Measurements from ENCODE around the gene TUBGCP3. TPM values are rescaled to one million over a fixed set of nuclear protein-coding genes. Genes with fewer than 3 reads are reported as not detected.

Gene TUBGCP3
- total and polyA plus RNA-seq, 5 donors: 9.4 to 21.9 (median 18.6) TPM

- 86% methylated on average over 14 of the region's 14 CpGs for WGBS
- H3K9me3 ChIP-seq (ENCODE audit: control insufficient read depth, low read length): no peaks in the 10 kb centered on the region
- H3K27ac ChIP-seq (ENCODE audit: low read length): no peak overlapping the region
- ATAC-seq (no peak), DNase-seq (no peak)
- H3K4me3 ChIP-seq (ENCODE audit: low read length): no peak overlapping the region
- intact Hi-C loops (cut with DNase I): no loop called here
- no peaks in the 10 kb centered on the region for H3K4me1 ChIP-seq (ENCODE audit: control insufficient read depth, insufficient read depth, low read length)
- H3K27me3 ChIP-seq (ENCODE audit: control insufficient read depth, insufficient read depth): no peaks in the 10 kb centered on the region
Observed at GRCh38 chr13:112469071-112469745, 118.7 kb downstream of the TUBGCP3 start.

- Histone ChIP-seq H3K4me3 (ENCODE audit: low read length) (no peak overlapping the region), H3K9me3 (ENCODE audit: control insufficient read depth, low read length) (no peaks in the 10 kb centered on the region), H3K27ac (ENCODE audit: low read length) (no peak overlapping the region), H3K27me3 (ENCODE audit: control insufficient read depth, insufficient read depth) (no peaks in the 10 kb centered on the region), H3K4me1 (ENCODE audit: control insufficient read depth, insufficient read depth, low read length) (no peaks in the 10 kb centered on the region)
- WGBS: 90% methylated on average over 10 of the region's 10 CpGs
- intact Hi-C loops (cut with DNase I): no loop called here
- no peak for DNase-seq
- ATAC-seq: no peak
Observed at GRCh38 chr13:112468069-112468468, 119.9 kb downstream of the TUBGCP3 start.

GRCh38 chr13:112467236-112467635 lies 120.7 kb downstream of the TUBGCP3 start:
- 82% methylated on average over 19 of the region's 19 CpGs for WGBS
- H3K4me1 ChIP-seq (ENCODE audit: control insufficient read depth, insufficient read depth, low read length): no peaks in the 10 kb centered on the region
- H3K27me3 ChIP-seq (ENCODE audit: control insufficient read depth, insufficient read depth): no peaks in the 10 kb centered on the region
- H3K27ac ChIP-seq (ENCODE audit: low read length): no peak overlapping the region
- no peak overlapping the region for H3K4me3 ChIP-seq (ENCODE audit: low read length)
- no peaks in the 10 kb centered on the region for H3K9me3 ChIP-seq (ENCODE audit: control insufficient read depth, low read length)
- DNase-seq: no peak
- intact Hi-C loops (cut with DNase I): no loop called here
- ATAC-seq: no peak

- H3K27ac ChIP-seq (ENCODE audit: low read length): no peak overlapping the region
- no peak overlapping the region for H3K4me3 ChIP-seq (ENCODE audit: low read length)
- WGBS: 83% methylated on average over 40 of the region's 40 CpGs
- DNase-seq: no peak
- H3K4me1 ChIP-seq (ENCODE audit: control insufficient read depth, insufficient read depth, low read length): no peaks in the 10 kb centered on the region
- intact Hi-C loops (cut with DNase I): no loop called here
- no peaks in the 10 kb centered on the region for H3K27me3 ChIP-seq (ENCODE audit: control insufficient read depth, insufficient read depth)
- H3K9me3 ChIP-seq (ENCODE audit: control insufficient read depth, low read length): no peaks in the 10 kb centered on the region
- no peak for ATAC-seq
Observed at GRCh38 chr13:112466132-112467058, 121.6 kb downstream of the TUBGCP3 start.

GRCh38 chr13:112465251-112466131 lies 122.5 kb downstream of the TUBGCP3 start:
- WGBS: 80% methylated on average over 35 of the region's 35 CpGs
- H3K27ac ChIP-seq (ENCODE audit: low read length): no peak overlapping the region
- H3K27me3 ChIP-seq (ENCODE audit: control insufficient read depth, insufficient read depth): no peaks in the 10 kb centered on the region
- H3K4me3 ChIP-seq (ENCODE audit: low read length): no peak overlapping the region
- no peak for DNase-seq
- no peaks in the 10 kb centered on the region for H3K4me1 ChIP-seq (ENCODE audit: control insufficient read depth, insufficient read depth, low read length)
- H3K9me3 ChIP-seq (ENCODE audit: control insufficient read depth, low read length): no peaks in the 10 kb centered on the region
- no peak for ATAC-seq
- intact Hi-C loops (cut with DNase I): no loop called here

- DNase-seq (no peak), ATAC-seq (no peak)
- H3K4me3 ChIP-seq (ENCODE audit: low read length): no peak overlapping the region
- H3K9me3 ChIP-seq (ENCODE audit: control insufficient read depth, low read length): no peaks in the 10 kb centered on the region
- intact Hi-C loops (cut with DNase I): no loop called here
- no peak overlapping the region for H3K27ac ChIP-seq (ENCODE audit: low read length)
- no peaks in the 10 kb centered on the region for H3K4me1 ChIP-seq (ENCODE audit: control insufficient read depth, insufficient read depth, low read length)
- WGBS: 90% methylated on average over 14 of the region's 14 CpGs
- no peaks in the 10 kb centered on the region for H3K27me3 ChIP-seq (ENCODE audit: control insufficient read depth, insufficient read depth)
Observed at GRCh38 chr13:112464720-112465119, 123.2 kb downstream of the TUBGCP3 start.

- DNase-seq (no peak), ATAC-seq (no peak)
- Histone ChIP-seq H3K4me1 (ENCODE audit: control insufficient read depth, insufficient read depth, low read length) (no peaks in the 10 kb centered on the region), H3K4me3 (ENCODE audit: low read length) (no peak overlapping the region), H3K27ac (ENCODE audit: low read length) (no peak overlapping the region), H3K9me3 (ENCODE audit: control insufficient read depth, low read length) (no peaks in the 10 kb centered on the region), H3K27me3 (ENCODE audit: control insufficient read depth, insufficient read depth) (no peaks in the 10 kb centered on the region)
- WGBS: 90% methylated on average over 5 of the region's 5 CpGs
- intact Hi-C loops (cut with DNase I): no loop called here
Observed at GRCh38 chr13:112462408-112462807, 125.5 kb downstream of the TUBGCP3 start.

- Histone ChIP-seq H3K4me3 (ENCODE audit: low read length) (no peak overlapping the region), H3K9me3 (ENCODE audit: control insufficient read depth, low read length) (no peaks in the 10 kb centered on the region), H3K27ac (ENCODE audit: low read length) (no peak overlapping the region), H3K4me1 (ENCODE audit: control insufficient read depth, insufficient read depth, low read length) (no peaks in the 10 kb centered on the region), H3K27me3 (ENCODE audit: control insufficient read depth, insufficient read depth) (no peaks in the 10 kb centered on the region)
- ATAC-seq: no peak
- DNase-seq: peak in 1 of 3 donors; percentile 27
- intact Hi-C loops (cut with DNase I): no loop called here
- 86% methylated on average over 13 of the region's 13 CpGs for WGBS
Observed at GRCh38 chr13:112457485-112457884, 130.5 kb downstream of the TUBGCP3 start.

- Histone ChIP-seq H3K27ac (ENCODE audit: low read length) (no peak overlapping the region), H3K4me3 (ENCODE audit: low read length) (no peak overlapping the region), H3K27me3 (ENCODE audit: control insufficient read depth, insufficient read depth) (no peaks in the 10 kb centered on the region), H3K9me3 (ENCODE audit: control insufficient read depth, low read length) (no peaks in the 10 kb centered on the region), H3K4me1 (ENCODE audit: control insufficient read depth, insufficient read depth, low read length) (no peaks in the 10 kb centered on the region)
- no peak for DNase-seq
- no peak for ATAC-seq
- WGBS: 94% methylated on average over 9 of the region's 9 CpGs
- intact Hi-C loops (cut with DNase I): no loop called here
Observed at GRCh38 chr13:112457081-112457480, 130.9 kb downstream of the TUBGCP3 start.

- H3K27me3 ChIP-seq (ENCODE audit: control insufficient read depth, insufficient read depth): no peaks in the 10 kb centered on the region
- ATAC-seq (no peak), DNase-seq (no peak)
- no peaks in the 10 kb centered on the region for H3K9me3 ChIP-seq (ENCODE audit: control insufficient read depth, low read length)
- no peaks in the 10 kb centered on the region for H3K4me1 ChIP-seq (ENCODE audit: control insufficient read depth, insufficient read depth, low read length)
- 80% methylated on average over 22 of the region's 22 CpGs for WGBS
- intact Hi-C loops (cut with DNase I): no loop called here
- H3K4me3 ChIP-seq (ENCODE audit: low read length): no peak overlapping the region
- H3K27ac ChIP-seq (ENCODE audit: low read length): no peak overlapping the region
Observed at GRCh38 chr13:112456138-112457056, 131.6 kb downstream of the TUBGCP3 start.
